ENCODE results near the gene HOXB5. TPM values are rescaled to one million over a fixed set of nuclear protein-coding genes. Genes with fewer than 3 reads are reported as not detected.

The HOXB5 gene
- total RNA-seq, 1 experiment from 2014 or later, result not detected

DNA sequence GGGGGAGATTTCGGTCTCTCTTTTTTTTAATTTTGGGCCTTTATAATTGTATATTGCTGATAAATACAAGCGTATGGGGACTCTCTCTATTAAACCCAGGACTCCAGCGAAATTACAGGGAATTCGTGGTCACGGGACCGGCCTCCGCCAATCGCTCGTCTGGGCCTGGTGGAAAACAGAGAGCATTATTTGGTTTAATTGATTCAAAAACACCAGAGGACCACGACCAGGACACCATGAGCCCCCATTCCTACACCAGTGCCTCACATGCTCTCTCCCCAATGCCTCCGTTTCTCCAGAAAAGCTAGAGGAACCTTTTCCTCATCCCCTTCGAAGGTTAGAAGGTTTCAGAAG, 48.6 kb downstream of the HOXB5 start, which contains the start of gene HOXB2:
HOXB2 (minus strand) TSS at position 88 of the 354 bp plus-strand sequence. CDS start 198 bp downstream, outside the sequence.
- Mint-ChIP-seq H3K9me3 (ENCODE audit: unreplicated experiment) (no peaks in the 10 kb centered on the region), H3K27ac (ENCODE audit: unreplicated experiment) (peak within 1 kb of the TSS; percentile 31), H3K4me3 (ENCODE audit: unreplicated experiment) (peak within 1 kb of the TSS; percentile 78), H3K27me3 (ENCODE audit: insufficient read depth, unreplicated experiment) (peaks cover 8% of the 10 kb centered on the region), H3K4me1 (ENCODE audit: low read depth, unreplicated experiment) (peaks cover 11% of the 10 kb centered on the region), H3K36me3 (ENCODE audit: insufficient read depth, unreplicated experiment) (no peaks in the 10 kb centered on the region)
- ChIA-PET POLR2A (no interaction called here), CTCF (no interaction called here)
- DNase-seq, result no peak
- intact Hi-C loops (cut with micrococcal nuclease; ENCODE audit: unreplicated experiment), result no loop called here
- H3K9me3 ChIP-seq, result no peaks in the 10 kb centered on the region
- peaks cover 10% of the 10 kb centered on the region; the same call in 1 of the 2 replicates for H3K4me1 ChIP-seq
- no peak within 1 kb of the TSS for H3K4me3 ChIP-seq (ENCODE audit: low read depth, low read length)
- no peaks in the 10 kb centered on the region for H3K36me3 ChIP-seq (ENCODE audit: control insufficient read depth, insufficient read depth, low read length)
- TF ChIP-seq, protein P1, sequence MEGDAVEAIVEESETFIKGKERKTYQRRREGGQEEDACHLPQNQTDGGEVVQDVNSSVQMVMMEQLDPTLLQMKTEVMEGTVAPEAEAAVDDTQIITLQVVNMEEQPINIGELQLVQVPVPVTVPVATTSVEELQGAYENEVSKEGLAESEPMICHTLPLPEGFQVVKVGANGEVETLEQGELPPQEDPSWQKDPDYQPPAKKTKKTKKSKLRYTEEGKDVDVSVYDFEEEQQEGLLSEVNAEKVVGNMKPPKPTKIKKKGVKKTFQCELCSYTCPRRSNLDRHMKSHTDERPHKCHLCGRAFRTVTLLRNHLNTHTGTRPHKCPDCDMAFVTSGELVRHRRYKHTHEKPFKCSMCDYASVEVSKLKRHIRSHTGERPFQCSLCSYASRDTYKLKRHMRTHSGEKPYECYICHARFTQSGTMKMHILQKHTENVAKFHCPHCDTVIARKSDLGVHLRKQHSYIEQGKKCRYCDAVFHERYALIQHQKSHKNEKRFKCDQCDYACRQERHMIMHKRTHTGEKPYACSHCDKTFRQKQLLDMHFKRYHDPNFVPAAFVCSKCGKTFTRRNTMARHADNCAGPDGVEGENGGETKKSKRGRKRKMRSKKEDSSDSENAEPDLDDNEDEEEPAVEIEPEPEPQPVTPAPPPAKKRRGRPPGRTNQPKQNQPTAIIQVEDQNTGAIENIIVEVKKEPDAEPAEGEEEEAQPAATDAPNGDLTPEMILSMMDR (IDR thresholded peaks at IDR 0.05; ENCODE audit: insufficient read depth in 1 of 2, low read depth in 1 of 2, low read length in 1 of 2, severe bottlenecking in 1 of 2, unreplicated experiment in 1 of 2), result no peak
- no TSS peak for BruUV-seq (replicated peaks)
- no peaks in the 10 kb centered on the region for H3K27me3 ChIP-seq (replicated peaks; ENCODE audit: control insufficient read depth, insufficient read depth, low read length)

DNA sequence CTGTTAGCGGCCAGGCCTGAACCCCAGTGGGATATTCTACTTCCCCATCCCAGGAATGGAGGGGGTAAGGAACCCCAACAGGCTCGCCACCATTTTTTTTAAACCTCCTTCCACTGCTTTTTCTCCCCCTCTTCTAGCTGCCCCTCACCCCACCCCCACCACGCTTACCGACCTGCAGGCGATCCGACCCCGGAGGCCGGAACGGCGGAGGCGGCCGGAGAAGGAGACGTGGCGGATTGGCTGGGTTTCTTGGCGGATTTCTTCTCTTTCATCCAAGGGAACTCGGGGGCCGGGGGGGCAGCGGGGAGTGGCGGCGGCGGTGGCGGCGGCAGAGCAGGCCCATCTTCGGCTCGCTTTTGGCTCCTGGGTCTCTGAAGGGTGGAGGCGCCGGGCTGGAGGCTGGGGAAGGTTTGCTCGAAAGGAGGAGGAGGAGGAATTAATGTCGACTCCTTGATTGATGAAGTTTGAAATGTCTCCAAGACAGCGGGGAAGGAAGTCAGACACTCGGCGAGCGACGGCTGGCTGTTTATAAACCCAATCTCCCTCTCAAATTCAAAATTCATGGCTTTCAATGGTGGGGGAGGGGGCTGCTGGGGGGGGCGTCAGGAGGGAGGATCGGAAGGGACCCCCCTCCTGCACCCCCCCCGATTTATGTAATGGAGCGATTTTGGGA, 49.1 kb downstream of the HOXB5 start:
- Histone ChIP-seq H3K36me3 (ENCODE audit: control insufficient read depth, insufficient read depth, low read length) (no peaks in the 10 kb centered on the region), H3K9me3 (no peaks in the 10 kb centered on the region), H3K4me1 (peaks cover 10% of the 10 kb centered on the region; the same call in 1 of the 2 replicates), H3K4me3 (ENCODE audit: low read depth, low read length) (no peak overlapping the region), H3K27me3 (replicated peaks; ENCODE audit: control insufficient read depth, insufficient read depth, low read length) (no peaks in the 10 kb centered on the region)
- intact Hi-C loops (cut with micrococcal nuclease; ENCODE audit: unreplicated experiment), result no loop called here
- POLR2A ChIA-PET, result no interaction called here
- CTCF ChIA-PET, result interaction anchor here (0.6 to 0.9 kb wide), 2 partner anchors 39 to 278 kb away, joined by 3 to 7 read pairs; no protein-coding TSS in a partner anchor
- no peak for DNase-seq
- no TSS peak for BruUV-seq (replicated peaks)
- Mint-ChIP-seq H3K9me3 (ENCODE audit: unreplicated experiment) (no peaks in the 10 kb centered on the region), H3K27ac (ENCODE audit: unreplicated experiment) (peak overlapping the region; percentile 31), H3K27me3 (ENCODE audit: insufficient read depth, unreplicated experiment) (peaks cover 8% of the 10 kb centered on the region), H3K4me1 (ENCODE audit: low read depth, unreplicated experiment) (peaks cover 11% of the 10 kb centered on the region), H3K4me3 (ENCODE audit: unreplicated experiment) (peak overlapping the region; percentile 78), H3K36me3 (ENCODE audit: insufficient read depth, unreplicated experiment) (no peaks in the 10 kb centered on the region)
- TF ChIP-seq, protein P1 (IDR thresholded peaks at IDR 0.05; ENCODE audit: insufficient read depth in 1 of 2, low read depth in 1 of 2, low read length in 1 of 2, severe bottlenecking in 1 of 2, unreplicated experiment in 1 of 2), result no peak

DNA sequence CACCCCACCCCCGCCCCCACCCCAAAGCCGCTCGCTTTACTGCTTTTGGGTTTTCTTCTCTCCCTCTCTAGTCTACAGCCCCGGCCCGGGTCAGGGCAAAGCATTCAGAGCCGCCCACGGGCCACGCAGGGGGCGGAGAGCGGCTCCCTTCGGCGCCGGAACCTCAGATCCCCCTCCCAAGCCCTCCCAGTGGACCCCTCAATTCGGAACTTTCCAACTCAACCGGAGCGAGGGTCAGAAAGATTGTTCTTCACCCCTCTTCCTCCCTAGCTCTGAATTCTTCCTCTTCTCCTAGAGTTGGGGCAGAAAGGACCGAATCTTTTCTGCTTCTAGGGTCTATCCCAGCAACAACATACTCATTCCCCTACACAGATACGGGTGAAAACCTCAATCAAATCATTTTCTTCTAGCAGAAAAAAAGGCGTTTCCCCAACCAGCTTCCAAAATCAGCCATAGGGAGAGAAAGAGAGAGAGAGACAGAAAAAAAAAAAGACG, 49.7 kb downstream of the HOXB5 start:
- no peak for DNase-seq
- TF ChIP-seq, protein P1 (IDR thresholded peaks at IDR 0.05; ENCODE audit: insufficient read depth in 1 of 2, low read depth in 1 of 2, low read length in 1 of 2, severe bottlenecking in 1 of 2, unreplicated experiment in 1 of 2), result no peak
- no TSS peak for BruUV-seq (replicated peaks)
- Mint-ChIP-seq H3K36me3 (ENCODE audit: insufficient read depth, unreplicated experiment) (no peaks in the 10 kb centered on the region), H3K4me1 (ENCODE audit: low read depth, unreplicated experiment) (peaks cover 11% of the 10 kb centered on the region), H3K4me3 (ENCODE audit: unreplicated experiment) (peak overlapping the region; percentile 78), H3K27me3 (ENCODE audit: insufficient read depth, unreplicated experiment) (peaks cover 8% of the 10 kb centered on the region), H3K27ac (ENCODE audit: unreplicated experiment) (peak overlapping the region; percentile 31), H3K9me3 (ENCODE audit: unreplicated experiment) (no peaks in the 10 kb centered on the region)
- POLR2A ChIA-PET, result no interaction called here
- CTCF ChIA-PET, result interaction anchor here (0.6 to 0.9 kb wide), 2 partner anchors 39 to 277 kb away, joined by 3 to 7 read pairs; no protein-coding TSS in a partner anchor
- intact Hi-C loops (cut with micrococcal nuclease; ENCODE audit: unreplicated experiment), result loop anchor here (1.0 to 2.0 kb wide), 3 partner anchors 21 to 51 kb away; no protein-coding TSS in a partner anchor
- Histone ChIP-seq H3K9me3 (no peaks in the 10 kb centered on the region), H3K4me3 (ENCODE audit: low read depth, low read length) (peak overlapping the region; percentile 55), H3K27me3 (replicated peaks; ENCODE audit: control insufficient read depth, insufficient read depth, low read length) (no peaks in the 10 kb centered on the region), H3K4me1 (peaks cover 10% of the 10 kb centered on the region; the same call in 1 of the 2 replicates), H3K36me3 (ENCODE audit: control insufficient read depth, insufficient read depth, low read length) (no peaks in the 10 kb centered on the region)

Data from Caco-2 (cell line).